ENCODE measurements around the gene EFNA5.

EFNA5 gene

GRCh38 chr5:107340631-107341030 is 330.1 kb downstream of the EFNA5 start:
- H3K27ac ChIP-seq (ENCODE audit: low read length): no peak overlapping the region
- H3K4me1 ChIP-seq (ENCODE audit: control insufficient read depth, low read depth, low read length): no peaks in the 10 kb centered on the region
- H3K36me3 ChIP-seq (ENCODE audit: control insufficient read depth, low read depth, low read length): no peaks in the 10 kb centered on the region
- H3K9ac ChIP-seq (ENCODE audit: low read length): no peak overlapping the region
- H3K9me3 ChIP-seq (ENCODE audit: control insufficient read depth, low read depth, low read length): peaks cover 4% of the 10 kb centered on the region
- no peaks in the 10 kb centered on the region for H3K27me3 ChIP-seq (ENCODE audit: control insufficient read depth, insufficient read depth, low read length)
- no peak overlapping the region for H3K4me3 ChIP-seq (ENCODE audit: low read length)

- Histone ChIP-seq H3K4me3 (ENCODE audit: low read length) (no peak overlapping the region), H3K27me3 (ENCODE audit: control insufficient read depth, insufficient read depth, low read length) (no peaks in the 10 kb centered on the region), H3K4me1 (ENCODE audit: control insufficient read depth, low read depth, low read length) (no peaks in the 10 kb centered on the region), H3K36me3 (ENCODE audit: control insufficient read depth, low read depth, low read length) (no peaks in the 10 kb centered on the region), H3K9ac (ENCODE audit: low read length) (no peak overlapping the region), H3K27ac (ENCODE audit: low read length) (no peak overlapping the region), H3K9me3 (ENCODE audit: control insufficient read depth, low read depth, low read length) (no peaks in the 10 kb centered on the region)
Measured at GRCh38 chr5:107338335-107338734, 332.4 kb downstream of the EFNA5 start.

GRCh38 chr5:107337281-107337680 is 333.5 kb downstream of the EFNA5 start:
- H3K27ac ChIP-seq (ENCODE audit: low read length): no peak overlapping the region
- H3K9ac ChIP-seq (ENCODE audit: low read length): no peak overlapping the region
- no peak overlapping the region for H3K4me3 ChIP-seq (ENCODE audit: low read length)
- no peaks in the 10 kb centered on the region for H3K27me3 ChIP-seq (ENCODE audit: control insufficient read depth, insufficient read depth, low read length)
- H3K4me1 ChIP-seq (ENCODE audit: control insufficient read depth, low read depth, low read length): no peaks in the 10 kb centered on the region
- H3K36me3 ChIP-seq (ENCODE audit: control insufficient read depth, low read depth, low read length): no peaks in the 10 kb centered on the region
- H3K9me3 ChIP-seq (ENCODE audit: control insufficient read depth, low read depth, low read length): no peaks in the 10 kb centered on the region

- Histone ChIP-seq H3K4me1 (ENCODE audit: control insufficient read depth, low read depth, low read length) (no peaks in the 10 kb centered on the region), H3K36me3 (ENCODE audit: control insufficient read depth, low read depth, low read length) (no peaks in the 10 kb centered on the region), H3K27ac (ENCODE audit: low read length) (no peak overlapping the region), H3K27me3 (ENCODE audit: control insufficient read depth, insufficient read depth, low read length) (no peaks in the 10 kb centered on the region), H3K9me3 (ENCODE audit: control insufficient read depth, low read depth, low read length) (no peaks in the 10 kb centered on the region), H3K9ac (ENCODE audit: low read length) (no peak overlapping the region), H3K4me3 (ENCODE audit: low read length) (no peak overlapping the region)
Measured at GRCh38 chr5:107331882-107332281, 338.9 kb downstream of the EFNA5 start.

GRCh38 chr5:107331312-107331711 is 339.4 kb downstream of the EFNA5 start:
- Histone ChIP-seq H3K27ac (ENCODE audit: low read length) (no peak overlapping the region), H3K4me3 (ENCODE audit: low read length) (no peak overlapping the region), H3K36me3 (ENCODE audit: control insufficient read depth, low read depth, low read length) (no peaks in the 10 kb centered on the region)

GRCh38 chr5:107330903-107331302 is 339.8 kb downstream of the EFNA5 start:
- Histone ChIP-seq H3K4me1 (ENCODE audit: control insufficient read depth, low read depth, low read length) (no peaks in the 10 kb centered on the region), H3K9me3 (ENCODE audit: control insufficient read depth, low read depth, low read length) (no peaks in the 10 kb centered on the region), H3K36me3 (ENCODE audit: control insufficient read depth, low read depth, low read length) (no peaks in the 10 kb centered on the region), H3K4me3 (ENCODE audit: low read length) (no peak overlapping the region), H3K9ac (ENCODE audit: low read length) (no peak overlapping the region), H3K27me3 (ENCODE audit: control insufficient read depth, insufficient read depth, low read length) (no peaks in the 10 kb centered on the region), H3K27ac (ENCODE audit: low read length) (no peak overlapping the region)

More at GRCh38 chr5:107331312-107331711, 339.4 kb downstream of the EFNA5 start:
- Histone ChIP-seq H3K4me1 (ENCODE audit: control insufficient read depth, low read depth, low read length) (no peaks in the 10 kb centered on the region), H3K9ac (ENCODE audit: low read length) (no peak overlapping the region), H3K27me3 (ENCODE audit: control insufficient read depth, insufficient read depth, low read length) (no peaks in the 10 kb centered on the region), H3K9me3 (ENCODE audit: control insufficient read depth, low read depth, low read length) (no peaks in the 10 kb centered on the region)

- no peaks in the 10 kb centered on the region for H3K9me3 ChIP-seq (ENCODE audit: control insufficient read depth, low read depth, low read length)
- H3K9ac ChIP-seq (ENCODE audit: low read length): no peak overlapping the region
- no peaks in the 10 kb centered on the region for H3K27me3 ChIP-seq (ENCODE audit: control insufficient read depth, insufficient read depth, low read length)
- no peak overlapping the region for H3K4me3 ChIP-seq (ENCODE audit: low read length)
- no peaks in the 10 kb centered on the region for H3K36me3 ChIP-seq (ENCODE audit: control insufficient read depth, low read depth, low read length)
- H3K4me1 ChIP-seq (ENCODE audit: control insufficient read depth, low read depth, low read length): no peaks in the 10 kb centered on the region
- H3K27ac ChIP-seq (ENCODE audit: low read length): no peak overlapping the region
Measured at GRCh38 chr5:107329850-107330249, 340.9 kb downstream of the EFNA5 start.
